ENCODE data around the gene CCDC88C.

GRCh38 chr14:91273885-91274273, 143.7 kb downstream of the CCDC88C start:
- no peak for TF ChIP-seq CTCF (IDR thresholded peaks at IDR 0.05)
- TF ChIP-seq POLR2A (IDR thresholded peaks at IDR 0.05): no peak
